A549 treated with RU486 at 1 μM for 4 hours (cell line): ENCODE results near the gene GOLGB1. TPM values are rescaled to one million over a fixed set of nuclear protein-coding genes. Genes with fewer than 3 reads are reported as not detected.

ENCODE experiments used
- total RNA-seq: library from RNA; stranded (reverse); fragments of 200-300 nt; extraction: Qiagen RNA extraction; gene quantifications from 5 replicates; pipeline ENCODE4 v1.2.3, GENCODE V29; 2022; ENCODE audit warnings: low read depth

GOLGB1 gene, protein sequence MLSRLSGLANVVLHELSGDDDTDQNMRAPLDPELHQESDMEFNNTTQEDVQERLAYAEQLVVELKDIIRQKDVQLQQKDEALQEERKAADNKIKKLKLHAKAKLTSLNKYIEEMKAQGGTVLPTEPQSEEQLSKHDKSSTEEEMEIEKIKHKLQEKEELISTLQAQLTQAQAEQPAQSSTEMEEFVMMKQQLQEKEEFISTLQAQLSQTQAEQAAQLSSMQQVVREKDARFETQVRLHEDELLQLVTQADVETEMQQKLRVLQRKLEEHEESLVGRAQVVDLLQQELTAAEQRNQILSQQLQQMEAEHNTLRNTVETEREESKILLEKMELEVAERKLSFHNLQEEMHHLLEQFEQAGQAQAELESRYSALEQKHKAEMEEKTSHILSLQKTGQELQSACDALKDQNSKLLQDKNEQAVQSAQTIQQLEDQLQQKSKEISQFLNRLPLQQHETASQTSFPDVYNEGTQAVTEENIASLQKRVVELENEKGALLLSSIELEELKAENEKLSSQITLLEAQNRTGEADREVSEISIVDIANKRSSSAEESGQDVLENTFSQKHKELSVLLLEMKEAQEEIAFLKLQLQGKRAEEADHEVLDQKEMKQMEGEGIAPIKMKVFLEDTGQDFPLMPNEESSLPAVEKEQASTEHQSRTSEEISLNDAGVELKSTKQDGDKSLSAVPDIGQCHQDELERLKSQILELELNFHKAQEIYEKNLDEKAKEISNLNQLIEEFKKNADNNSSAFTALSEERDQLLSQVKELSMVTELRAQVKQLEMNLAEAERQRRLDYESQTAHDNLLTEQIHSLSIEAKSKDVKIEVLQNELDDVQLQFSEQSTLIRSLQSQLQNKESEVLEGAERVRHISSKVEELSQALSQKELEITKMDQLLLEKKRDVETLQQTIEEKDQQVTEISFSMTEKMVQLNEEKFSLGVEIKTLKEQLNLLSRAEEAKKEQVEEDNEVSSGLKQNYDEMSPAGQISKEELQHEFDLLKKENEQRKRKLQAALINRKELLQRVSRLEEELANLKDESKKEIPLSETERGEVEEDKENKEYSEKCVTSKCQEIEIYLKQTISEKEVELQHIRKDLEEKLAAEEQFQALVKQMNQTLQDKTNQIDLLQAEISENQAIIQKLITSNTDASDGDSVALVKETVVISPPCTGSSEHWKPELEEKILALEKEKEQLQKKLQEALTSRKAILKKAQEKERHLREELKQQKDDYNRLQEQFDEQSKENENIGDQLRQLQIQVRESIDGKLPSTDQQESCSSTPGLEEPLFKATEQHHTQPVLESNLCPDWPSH (N-terminal part only)
- 15.8 to 21.2 TPM (median 17.0 TPM) in 5 replicates for total RNA-seq

GRCh38 chr3:121749276-121750086 lies at the start of gene GOLGB1:
Gene GOLGB1 (minus strand): TSS chr3:121749741. CDS start chr3:121730971, 18,770 bp downstream.

DNA sequence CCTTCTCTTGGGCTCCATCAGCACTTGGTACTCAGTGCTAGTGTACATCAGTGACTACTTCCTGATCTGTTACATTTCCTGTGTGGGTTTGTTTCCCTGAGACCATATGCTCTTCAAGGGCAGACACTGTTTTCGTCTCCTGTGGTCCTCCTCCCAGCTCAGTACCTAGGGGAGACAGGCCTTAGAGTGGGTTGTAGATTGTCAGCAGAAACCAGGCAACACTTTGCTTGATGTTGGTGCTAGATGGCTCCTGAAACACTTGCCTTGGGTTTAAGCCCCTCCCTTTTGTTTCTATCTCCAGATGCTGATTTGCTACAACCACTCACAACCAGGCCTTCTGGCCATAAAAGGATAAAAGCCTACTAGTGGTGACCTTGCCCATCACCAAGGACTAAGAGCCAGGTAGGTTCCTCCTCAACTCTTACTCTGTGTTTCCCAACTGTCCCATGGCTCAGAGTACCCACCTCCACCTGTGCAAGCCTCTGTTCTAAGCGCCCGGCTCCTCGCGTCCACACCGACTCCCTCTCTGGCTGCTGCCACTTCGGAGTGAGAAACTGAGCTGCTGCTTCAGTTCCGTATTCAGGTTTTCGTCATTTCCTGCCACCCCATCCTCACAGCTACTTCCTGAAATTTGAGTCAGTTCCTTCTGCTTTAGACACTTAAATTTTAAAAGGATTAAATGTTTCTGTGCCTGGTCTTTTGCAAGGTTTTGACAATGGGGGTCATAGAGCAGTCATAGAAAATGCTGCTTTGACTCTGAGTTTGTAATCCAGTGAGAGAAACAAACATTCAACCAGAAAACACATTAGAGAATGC lies 89.0 kb downstream of the GOLGB1 start, which contains the start of gene HCLS1:
Gene HCLS1, minus strand, starts transcription at position 548 of the 816 bp plus-strand sequence. CDS start 2,556 bp downstream, outside the sequence.

Other genes starting within 250 kb of the GOLGB1 start
- 6.1 to 7.4 TPM (median 6.3 TPM) in 5 replicates for gene POLQ, start 203.8 kb downstream of the GOLGB1 start, total RNA-seq
- gene ARGFX, start 181.8 kb downstream of the GOLGB1 start, total RNA-seq = not detected in 5 replicates
- not detected in 5 replicates for gene FBXO40, start 156.4 kb downstream of the GOLGB1 start, total RNA-seq
- gene HCLS1, start 88.8 kb downstream of the GOLGB1 start, total RNA-seq = 0.09 to 0.13 TPM in 2 of 5 replicates, not detected in the others
- 7.4 to 11.4 TPM (median 10.6 TPM) in 5 replicates for gene IQCB1, start 85.3 kb upstream of the GOLGB1 start, total RNA-seq
- gene EAF2, start 85.5 kb upstream of the GOLGB1 start, total RNA-seq = 1.7 to 3.2 TPM (median 1.9 TPM) in 5 replicates
- 0.08 to 0.27 TPM (median 0.26 TPM) in 4 of 5 replicates, not detected in the other for gene SLC15A2, start 144.7 kb upstream of the GOLGB1 start, total RNA-seq